ENCODE measurements around the gene NOTUM.
"Not testable (repeated sequence)": the region's sequence is repeated elsewhere in the genome, so short reads cannot be mapped to it uniquely, and the experiment has no call there.

NOTUM gene

GRCh38 chr17:81922566-81923301 is 38.3 kb downstream of the NOTUM start:
- no peak for DNase-seq

GRCh38 chr17:81921996-81922565 is 38.9 kb downstream of the NOTUM start:
- no peak for DNase-seq

GRCh38 chr17:81921537-81921862 is 39.5 kb downstream of the NOTUM start:
- no peak for DNase-seq

- no peak for DNase-seq
Observed at GRCh38 chr17:81920612-81921536, 40.1 kb downstream of the NOTUM start.

GRCh38 chr17:81918832-81919545 is 42.0 kb downstream of the NOTUM start:
- no peak for DNase-seq

- not testable (repeated sequence) for DNase-seq
Observed at GRCh38 chr17:81918333-81918669, 42.7 kb downstream of the NOTUM start.

GRCh38 chr17:81917565-81918332 is 43.2 kb downstream of the NOTUM start, which contains the start of gene SIRT7:
Gene SIRT7 (minus strand): TSS chr17:81918176. CDS start chr17:81918131, 45 bp downstream.
- peak; percentile 92 for DNase-seq

- peak; percentile 81 for DNase-seq
Observed at GRCh38 chr17:81916234-81917001, 44.6 kb downstream of the NOTUM start.

GRCh38 chr17:81915331-81915730 is 45.7 kb downstream of the NOTUM start:
- no peak for DNase-seq

- DNase-seq = no peak
Observed at GRCh38 chr17:81914103-81914850, 46.7 kb downstream of the NOTUM start.

GRCh38 chr17:81913394-81914102 is 47.4 kb downstream of the NOTUM start:
- DNase-seq = peak; percentile 22

- peak; percentile 60 for DNase-seq
Observed at GRCh38 chr17:81912441-81913309, 48.3 kb downstream of the NOTUM start.

GRCh38 chr17:81911969-81912368 is 49.0 kb downstream of the NOTUM start:
- DNase-seq = no peak

- peak; percentile 95 for DNase-seq
Observed at GRCh38 chr17:81911277-81911961, 49.6 kb downstream of the NOTUM start, which contains the start of gene PCYT2. Gene PCYT2 (minus strand): TSS chr17:81911399. CDS start chr17:81911355, 44 bp downstream.

- no peak for DNase-seq
Observed at GRCh38 chr17:81910840-81911276, 50.1 kb downstream of the NOTUM start.

GRCh38 chr17:81909966-81910839 is 50.8 kb downstream of the NOTUM start:
- no peak for DNase-seq

GRCh38 chr17:81909231-81909630 is 51.8 kb downstream of the NOTUM start:
- no peak for DNase-seq
